Measurements from ENCODE around the gene KCNJ11. TPM values are rescaled to one million over a fixed set of nuclear protein-coding genes. Genes with fewer than 3 reads are reported as not detected.

Gene KCNJ11
- total and polyA plus RNA-seq, 10 donors: 0.13 to 3.8 (median 1.5) TPM; not detected in 1

DNA sequence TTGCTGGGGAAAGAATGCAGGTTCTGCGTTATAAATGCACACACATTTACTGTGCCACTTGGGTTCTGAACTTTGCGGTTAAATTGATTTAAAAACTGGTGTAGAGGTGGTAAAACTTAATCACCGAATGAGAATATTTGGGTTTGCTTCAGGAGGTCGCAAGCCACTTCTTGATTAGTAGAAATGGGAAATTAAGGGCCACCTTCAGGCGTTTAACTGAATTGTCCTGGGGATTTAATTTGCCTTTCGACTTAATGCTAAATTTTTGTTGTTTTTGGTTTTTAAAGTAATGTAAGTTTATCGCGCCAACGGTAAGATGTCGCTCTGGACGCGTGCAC lies 37.3 kb downstream of the KCNJ11 start:
- peaks cover 0 to 30% (median 0%) of the 10 kb centered on the region in 7 donors for H3K27me3 ChIP-seq (replicated peaks in 1 of 7)
- TF ChIP-seq POLR2AphosphoS5 (IDR thresholded peaks at IDR 0.05): no peak
- TF ChIP-seq, protein P1, sequence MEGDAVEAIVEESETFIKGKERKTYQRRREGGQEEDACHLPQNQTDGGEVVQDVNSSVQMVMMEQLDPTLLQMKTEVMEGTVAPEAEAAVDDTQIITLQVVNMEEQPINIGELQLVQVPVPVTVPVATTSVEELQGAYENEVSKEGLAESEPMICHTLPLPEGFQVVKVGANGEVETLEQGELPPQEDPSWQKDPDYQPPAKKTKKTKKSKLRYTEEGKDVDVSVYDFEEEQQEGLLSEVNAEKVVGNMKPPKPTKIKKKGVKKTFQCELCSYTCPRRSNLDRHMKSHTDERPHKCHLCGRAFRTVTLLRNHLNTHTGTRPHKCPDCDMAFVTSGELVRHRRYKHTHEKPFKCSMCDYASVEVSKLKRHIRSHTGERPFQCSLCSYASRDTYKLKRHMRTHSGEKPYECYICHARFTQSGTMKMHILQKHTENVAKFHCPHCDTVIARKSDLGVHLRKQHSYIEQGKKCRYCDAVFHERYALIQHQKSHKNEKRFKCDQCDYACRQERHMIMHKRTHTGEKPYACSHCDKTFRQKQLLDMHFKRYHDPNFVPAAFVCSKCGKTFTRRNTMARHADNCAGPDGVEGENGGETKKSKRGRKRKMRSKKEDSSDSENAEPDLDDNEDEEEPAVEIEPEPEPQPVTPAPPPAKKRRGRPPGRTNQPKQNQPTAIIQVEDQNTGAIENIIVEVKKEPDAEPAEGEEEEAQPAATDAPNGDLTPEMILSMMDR (IDR thresholded peaks at IDR 0.05 in 8 of 11, conservative IDR thresholded peaks at IDR 0.05 in 3 of 11): peak in 2 of 11 experiments; percentile 10 to 21
- TF ChIP-seq POLR2A (IDR thresholded peaks at IDR 0.05): no peak
- H3K27ac ChIP-seq: peak overlapping the region in 4 of 8 donors; percentile 44 to 86 (median 64)
- H3K9me3 ChIP-seq: peaks cover 0 to 8% (median 0%) of the 10 kb centered on the region in 8 donors
- H3K4me1 ChIP-seq: peaks cover 13 to 39% (median 31%) of the 10 kb centered on the region in 6 donors
- H3K4me3 ChIP-seq: peak overlapping the region in 7 of 8 donors; percentile 55 to 84 (median 63)
- H3K36me3 ChIP-seq: no peaks in the 10 kb centered on the region
- no peak for DNase-seq
- 20 to 28% (median 22%) methylated on average over 12 of the region's 12 CpGs for WGBS, 5 donors
- intact Hi-C loops (cut with DNase I; ENCODE audit: low total_unique reads): loop anchor here (10.0 kb wide), 1 partner anchor 116 kb away; no protein-coding TSS in a partner anchor

DNA sequence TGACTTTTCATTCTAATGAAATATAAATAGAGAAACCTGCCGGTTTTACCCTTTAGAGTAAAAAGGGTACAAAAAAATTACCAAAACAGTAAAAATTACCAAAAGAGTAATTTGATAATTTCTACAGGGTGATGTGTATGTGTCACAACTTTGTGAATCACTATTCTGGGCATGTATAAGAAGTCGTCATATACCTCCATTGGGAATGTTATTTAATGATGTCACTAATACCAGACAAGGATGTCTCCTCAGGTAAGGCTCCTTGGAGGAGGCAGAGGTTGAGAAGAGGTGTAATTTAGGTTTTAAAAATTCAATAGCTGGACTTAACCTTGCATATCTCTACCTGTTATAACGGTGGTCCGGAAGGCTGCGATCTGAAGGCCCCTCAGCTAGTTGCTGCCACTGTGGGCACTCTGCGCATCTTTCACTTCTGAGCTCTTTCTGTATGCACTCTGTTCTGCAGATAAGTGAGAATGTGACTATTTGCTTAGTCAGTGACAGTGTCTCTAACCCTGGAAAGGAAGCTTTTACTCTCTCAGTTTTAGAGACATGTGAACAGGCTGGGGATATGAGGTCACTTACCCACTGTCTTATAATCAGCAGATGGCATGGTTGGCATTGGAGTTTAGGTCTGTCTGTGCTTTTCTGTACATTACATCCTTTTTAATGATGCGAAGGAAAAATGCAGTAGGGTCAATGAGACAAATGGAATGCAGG lies 37.8 kb downstream of the KCNJ11 start:
- WGBS, 5 donors: 90 to 95% (median 94%) methylated on average over 7 of the region's 7 CpGs
- Histone ChIP-seq H3K9me3 (peaks cover 0 to 7% (median 0%) of the 10 kb centered on the region in 8 donors), H3K4me1 (peaks cover 13 to 39% (median 31%) of the 10 kb centered on the region in 6 donors), H3K36me3 (no peaks in the 10 kb centered on the region), H3K27ac (no peak overlapping the region), H3K4me3 (peak overlapping the region in 1 of 8 donors; percentile 84), H3K27me3 (replicated peaks in 1 of 7) (peaks cover 0 to 30% (median 0%) of the 10 kb centered on the region in 7 donors)
- intact Hi-C loops (cut with DNase I; ENCODE audit: low total_unique reads): loop anchor here (10.0 kb wide), 1 partner anchor 116 kb away; no protein-coding TSS in a partner anchor
- TF ChIP-seq POLR2A (IDR thresholded peaks at IDR 0.05) (no peak), POLR2AphosphoS5 (IDR thresholded peaks at IDR 0.05) (no peak)
- TF ChIP-seq, protein P1 (IDR thresholded peaks at IDR 0.05 in 8 of 11, conservative IDR thresholded peaks at IDR 0.05 in 3 of 11): no peak
- no peak for DNase-seq

- H3K27ac ChIP-seq: no peak overlapping the region
- TF ChIP-seq, protein P1 (IDR thresholded peaks at IDR 0.05 in 8 of 11, conservative IDR thresholded peaks at IDR 0.05 in 3 of 11): no peak
- no peak for TF ChIP-seq POLR2AphosphoS5 (IDR thresholded peaks at IDR 0.05)
- no peak for TF ChIP-seq POLR2A (IDR thresholded peaks at IDR 0.05)
- H3K4me1 ChIP-seq: peaks cover 2 to 19% (median 14%) of the 10 kb centered on the region in 6 donors
- intact Hi-C loops (cut with DNase I; ENCODE audit: low total_unique reads): no loop called here
- H3K4me3 ChIP-seq: no peak overlapping the region
- DNase-seq: no peak
- no peaks in the 10 kb centered on the region for H3K9me3 ChIP-seq
- peaks cover 0 to 10% (median 0%) of the 10 kb centered on the region in 6 donors for H3K36me3 ChIP-seq
- H3K27me3 ChIP-seq (replicated peaks in 1 of 7): peaks cover 0 to 18% (median 0%) of the 10 kb centered on the region in 7 donors
- WGBS, 5 donors: 58 to 97% (median 90%) methylated on average over 1 of the region's 1 CpG
These were observed 40.8 kb downstream of the KCNJ11 start for GRCh38 chr11:17347676-17348075.

DNA sequence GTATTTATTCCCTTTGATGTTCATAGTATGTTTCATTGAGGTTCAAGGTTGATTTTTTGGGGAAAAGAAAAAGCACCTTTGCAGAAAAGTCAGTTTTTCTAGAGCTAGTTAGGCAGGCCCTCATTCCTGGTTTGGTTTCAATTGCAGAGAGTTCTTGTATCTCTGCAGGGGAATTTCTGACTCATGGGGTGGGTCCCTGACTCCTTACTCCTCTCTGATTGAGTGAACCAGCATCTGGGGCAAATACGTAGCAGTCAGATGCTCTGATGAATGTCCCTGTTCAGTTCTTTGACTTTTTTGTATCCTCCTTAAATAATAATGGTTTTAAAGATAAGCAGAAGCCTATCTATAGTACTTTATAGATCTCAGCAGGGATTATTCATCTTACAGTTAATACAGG lies 44.6 kb downstream of the KCNJ11 start:
- no peaks in the 10 kb centered on the region for H3K4me1 ChIP-seq
- no peaks in the 10 kb centered on the region for H3K9me3 ChIP-seq
- H3K36me3 ChIP-seq: peaks cover 0 to 10% (median 0%) of the 10 kb centered on the region in 6 donors
- DNase-seq: no peak
- 81 to 90% (median 87%) methylated on average over 1 of the region's 1 CpG for WGBS, 5 donors
- no peak overlapping the region for H3K4me3 ChIP-seq
- H3K27me3 ChIP-seq (replicated peaks in 1 of 7): no peaks in the 10 kb centered on the region
- intact Hi-C loops (cut with DNase I; ENCODE audit: low total_unique reads): no loop called here
- no peak for TF ChIP-seq POLR2AphosphoS5 (IDR thresholded peaks at IDR 0.05)
- no peak for TF ChIP-seq POLR2A (IDR thresholded peaks at IDR 0.05)
- TF ChIP-seq, protein P1 (IDR thresholded peaks at IDR 0.05 in 8 of 11, conservative IDR thresholded peaks at IDR 0.05 in 3 of 11): no peak
- H3K27ac ChIP-seq: no peak overlapping the region
